TTC549 (cell line): ENCODE results near the gene HEATR3.

Experiments used
- FAIRE-seq: peaks from 2 replicates; lab custom pipeline; 2012; peaks lifted over from hg19 to GRCh38; lab: Jason Lieb, UNC

Gene HEATR3

GRCh38 chr16:50058091-50058771, 7.5 kb upstream of the HEATR3 start:
- FAIRE-seq = no peak

GRCh38 chr16:50059111-50059510, 6.7 kb upstream of the HEATR3 start:
- no peak for FAIRE-seq

GRCh38 chr16:50059669-50060068, 6.1 kb upstream of the HEATR3 start:
- FAIRE-seq = no peak

- no peak for FAIRE-seq
These were observed 4.4 kb upstream of the HEATR3 start for GRCh38 chr16:50061326-50061725.

DNA sequence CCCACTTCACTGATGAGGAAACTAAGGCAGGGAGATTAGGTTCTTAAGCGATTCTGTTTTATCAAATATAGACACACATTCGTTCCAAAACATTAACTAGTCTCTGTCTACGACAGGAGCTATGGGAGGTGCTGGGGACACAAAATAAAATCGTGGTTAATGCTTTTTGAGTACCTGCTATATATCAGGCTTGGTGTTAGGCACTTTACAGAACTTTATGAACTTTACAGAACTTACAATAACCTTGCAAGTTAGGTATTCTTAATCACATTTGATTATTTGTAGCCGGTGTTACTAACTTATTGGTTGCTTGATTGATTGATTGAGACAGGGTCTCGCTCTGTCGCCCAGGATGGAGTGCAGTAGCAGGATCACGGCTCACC, 538 bp upstream of the HEATR3 start:
- FAIRE-seq = no peak

GRCh38 chr16:50066482-50067289, 916 bp downstream of the HEATR3 start:
- no peak for FAIRE-seq

DNA sequence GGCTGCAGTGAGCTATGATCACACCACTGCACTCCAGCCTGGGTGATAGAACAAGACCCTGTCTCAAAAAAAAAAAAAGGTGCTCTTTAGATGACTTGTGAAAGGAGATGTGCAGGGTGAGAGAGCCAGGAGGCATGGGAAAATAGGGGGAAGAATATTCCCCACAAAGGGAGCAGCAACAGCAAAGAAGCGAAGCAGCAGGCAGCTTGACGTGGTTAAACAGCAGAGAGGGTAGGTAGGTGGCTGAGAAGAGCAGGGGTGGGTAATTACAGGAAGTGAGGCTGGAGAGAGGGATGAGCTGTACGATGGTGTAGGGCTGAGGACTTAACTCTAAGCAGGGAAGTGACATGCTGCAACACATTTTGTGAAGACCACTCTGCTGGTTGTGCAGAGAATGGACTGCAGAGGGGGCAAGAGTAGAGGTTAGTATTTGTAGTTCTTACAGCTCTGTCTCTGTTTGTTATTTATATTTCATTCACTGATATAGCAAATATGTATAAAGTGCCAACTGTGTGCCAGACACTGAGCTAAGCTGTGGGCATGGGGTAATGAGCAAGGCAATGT, 1.6 kb downstream of the HEATR3 start:
- FAIRE-seq = no peak

GRCh38 chr16:50068550-50068949, 2.8 kb downstream of the HEATR3 start:
- FAIRE-seq = no peak

GRCh38 chr16:50069060-50069459, 3.3 kb downstream of the HEATR3 start:
- no peak for FAIRE-seq

DNA sequence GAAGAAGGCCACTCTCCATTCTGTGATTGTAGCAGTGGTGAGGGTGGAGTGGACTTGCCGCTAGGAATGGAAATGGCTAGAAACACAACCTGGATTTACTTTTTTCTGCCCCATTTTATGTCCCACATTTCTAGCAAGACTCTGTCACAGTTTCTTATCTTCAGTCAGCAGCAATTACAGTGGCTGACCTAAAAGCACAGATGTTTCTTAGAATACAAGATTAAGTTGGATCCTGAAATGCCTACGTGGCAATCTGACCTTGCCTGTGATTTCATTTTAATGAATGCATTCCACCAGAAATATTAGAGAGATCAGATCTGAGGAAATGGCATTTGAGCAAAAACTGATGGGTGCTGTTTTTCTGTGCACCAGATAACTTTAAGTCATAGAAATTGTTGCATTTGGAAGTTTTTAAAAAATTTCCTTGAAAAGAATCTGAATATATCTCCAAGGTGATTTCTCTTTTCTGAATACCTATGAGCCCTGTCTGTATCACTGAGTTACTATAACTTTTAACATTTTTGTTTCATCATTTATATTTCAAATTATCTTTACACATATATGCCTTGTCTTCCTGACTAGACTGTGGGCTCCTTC, 5.4 kb downstream of the HEATR3 start:
- FAIRE-seq = no peak

DNA sequence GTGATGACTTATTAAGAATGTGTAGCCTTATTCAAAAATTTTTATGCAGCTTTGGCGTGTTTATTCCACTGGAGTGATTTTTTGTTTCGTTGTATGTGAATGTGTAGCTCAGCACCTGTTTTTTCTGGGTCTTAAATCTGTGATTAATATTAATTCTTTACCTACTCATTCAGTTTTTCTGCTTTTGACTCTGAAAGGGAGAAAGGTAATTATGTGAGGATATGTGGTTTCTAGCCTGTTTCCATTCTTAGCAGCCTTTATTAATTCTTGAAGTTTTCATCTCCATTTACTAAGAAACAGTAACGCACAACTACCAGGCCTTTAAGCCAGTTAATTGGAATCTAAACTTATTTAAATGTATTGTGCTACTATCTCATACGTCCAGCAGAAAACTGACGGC, 7.0 kb downstream of the HEATR3 start:
- FAIRE-seq = no peak

DNA sequence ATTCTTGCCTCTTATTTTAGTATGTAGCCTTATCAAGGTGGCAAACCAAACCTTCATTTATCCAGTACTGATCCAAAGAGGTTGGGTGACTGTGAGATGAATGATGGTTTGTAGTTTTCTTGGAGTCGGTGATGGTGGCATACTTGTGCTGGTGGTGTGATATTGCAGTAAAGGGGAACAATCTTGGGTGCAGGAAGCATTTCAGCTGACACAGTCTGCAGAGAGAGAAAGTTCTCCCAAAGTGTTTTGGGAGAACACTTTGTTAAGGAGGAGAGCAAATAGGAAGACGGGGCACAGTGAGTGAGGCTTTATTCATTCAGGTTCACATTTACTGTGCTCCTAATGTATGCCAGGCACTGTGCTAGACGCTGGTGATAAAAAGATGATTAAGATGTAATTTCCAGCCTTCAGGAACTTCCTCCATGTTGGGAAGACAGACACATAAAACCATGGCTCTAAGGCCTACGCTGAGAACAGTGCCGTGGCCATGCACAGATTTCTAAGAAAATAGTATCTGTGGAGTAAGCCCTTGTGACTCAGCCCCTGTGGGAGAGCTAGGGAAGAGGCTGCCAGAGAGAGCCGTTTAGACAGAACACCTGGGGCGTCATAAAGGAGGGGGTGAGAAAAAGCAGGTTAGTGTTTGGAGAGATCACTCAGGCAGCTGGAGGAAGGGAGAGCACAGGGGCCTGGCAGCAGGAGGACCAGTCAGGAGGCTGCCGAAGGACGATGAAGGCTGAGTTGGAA, 13.8 kb downstream of the HEATR3 start:
- no peak for FAIRE-seq

- FAIRE-seq = no peak
These were observed 15.8 kb downstream of the HEATR3 start for GRCh38 chr16:50081428-50082018.

- FAIRE-seq = no peak
These were observed 18.2 kb downstream of the HEATR3 start for GRCh38 chr16:50083996-50084395.

GRCh38 chr16:50086176-50086575, 20.4 kb downstream of the HEATR3 start:
- FAIRE-seq = no peak

DNA sequence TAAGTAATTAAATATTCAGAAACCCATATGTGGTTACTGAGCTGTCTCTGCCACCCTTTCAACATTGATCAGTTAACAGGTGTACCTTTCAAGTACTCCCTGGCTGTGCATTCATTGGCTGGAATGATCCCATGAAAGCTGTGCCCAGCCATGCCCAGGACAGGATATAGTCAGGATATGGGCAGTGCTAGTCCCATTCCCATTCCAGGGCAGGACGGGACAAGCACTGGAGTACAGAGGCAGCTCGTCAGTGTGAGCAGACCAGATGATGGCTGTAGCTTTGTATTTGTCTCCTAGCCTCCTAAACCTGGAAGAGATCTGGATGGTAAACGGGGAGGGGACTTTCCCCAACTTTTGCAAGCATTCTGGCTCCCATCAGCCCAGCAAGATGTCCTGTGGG, 22.5 kb downstream of the HEATR3 start:
- no peak for FAIRE-seq

DNA sequence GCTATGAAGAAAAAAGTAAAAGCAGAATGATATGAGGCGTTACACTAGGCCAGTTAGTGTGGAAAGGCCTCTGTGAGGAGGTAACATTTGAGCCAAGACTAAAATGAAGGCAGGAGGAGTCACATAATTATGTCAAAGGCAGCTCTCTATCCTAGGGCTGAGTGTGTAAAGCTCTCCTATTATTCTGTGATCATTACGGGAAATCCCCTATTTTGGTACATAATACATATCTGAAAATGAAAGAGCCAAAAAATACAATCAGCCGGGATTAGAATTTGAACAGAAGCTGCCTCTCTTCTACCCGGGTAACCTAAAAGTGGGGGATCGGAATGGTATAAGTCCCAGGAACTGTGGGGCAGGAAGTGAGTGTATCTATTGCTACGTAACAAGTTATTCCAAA, 27.1 kb downstream of the HEATR3 start:
- FAIRE-seq = no peak

DNA sequence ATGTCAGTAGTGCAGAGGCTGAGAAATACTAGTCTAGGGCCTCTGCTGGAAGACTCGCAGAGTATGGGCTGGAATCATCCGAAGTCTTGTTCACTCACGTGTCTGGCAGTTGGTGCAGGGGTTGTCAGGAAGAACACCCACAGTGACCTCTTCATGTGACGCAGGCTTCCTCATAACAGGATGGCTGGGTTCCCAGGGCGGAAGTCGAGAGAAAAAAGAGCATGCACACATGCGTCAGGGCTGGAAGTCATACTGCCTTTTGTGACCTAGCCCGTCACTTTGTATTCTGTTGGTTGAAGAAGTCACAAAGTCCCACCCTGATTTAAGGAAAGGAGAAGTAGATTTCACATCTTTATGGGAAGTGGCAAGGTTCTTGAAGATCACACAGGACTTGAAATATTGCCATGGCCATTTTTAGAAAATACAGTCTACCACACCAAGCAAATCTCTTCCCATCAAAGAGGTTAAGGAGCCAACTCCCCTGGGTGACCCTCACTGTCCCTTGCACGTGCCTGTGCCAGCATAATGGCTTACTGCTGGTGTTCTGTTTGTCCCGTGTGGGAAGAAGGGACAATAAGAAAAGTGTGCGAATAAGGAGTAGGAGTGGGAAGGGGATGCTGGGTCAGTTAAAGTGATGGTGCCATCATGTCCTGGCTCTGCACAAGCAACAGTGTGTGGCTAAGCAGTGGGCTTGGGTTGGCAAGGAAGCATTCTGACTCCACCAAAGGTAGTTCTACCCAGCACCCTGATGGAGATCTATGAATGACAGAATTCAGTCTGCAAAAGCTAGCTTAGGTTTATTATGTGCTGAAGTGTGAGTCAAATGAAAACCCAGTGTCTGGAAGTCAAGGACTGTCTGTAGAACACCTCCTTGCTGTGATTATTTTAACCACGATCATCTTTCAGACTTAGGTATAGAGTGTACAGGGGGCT, 28.1 kb downstream of the HEATR3 start:
- FAIRE-seq = no peak

GRCh38 chr16:50096791-50097190, 31.0 kb downstream of the HEATR3 start:
- FAIRE-seq = no peak

DNA sequence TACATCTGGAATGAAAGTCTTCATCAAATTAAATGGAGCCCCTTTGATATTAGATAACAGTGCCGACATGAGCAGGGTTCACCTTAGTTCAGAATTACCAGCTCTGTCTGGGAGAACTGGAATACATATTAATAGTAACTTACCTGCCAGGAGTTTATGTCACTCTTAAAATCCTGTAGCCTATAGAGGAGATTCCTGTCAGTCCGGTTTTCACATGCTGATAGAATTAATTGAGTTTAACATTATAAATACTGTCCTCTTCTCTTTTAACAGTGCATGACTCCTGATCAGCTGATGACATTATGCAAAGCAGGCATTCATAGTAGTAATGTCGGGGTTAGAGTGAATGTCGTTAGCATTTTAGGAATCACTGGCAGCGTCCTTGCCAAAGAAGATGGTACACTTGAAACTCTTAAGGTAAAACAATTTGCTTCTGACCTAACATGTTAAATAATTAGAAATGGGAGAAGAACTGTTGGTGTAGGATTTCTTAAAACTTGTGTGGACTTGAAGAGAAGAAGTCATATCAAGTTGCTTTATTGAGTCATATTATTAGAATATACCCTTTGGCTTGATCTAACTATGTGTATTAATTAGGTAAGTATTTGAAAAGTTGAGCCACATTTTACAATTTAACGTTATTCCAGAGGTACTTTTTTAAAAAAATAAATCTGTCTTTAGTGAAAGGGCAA, 34.3 kb downstream of the HEATR3 start:
- no peak for FAIRE-seq
